SK-N-MC (cell line): ENCODE results near the gene GAGE12J.
"Not testable (repeated sequence)": the region's sequence is repeated elsewhere in the genome, so short reads cannot be mapped to it uniquely, and the experiment has no call there.

Experiments
- DNase-seq: peaks from one replicate; pipeline ENCODE4 v3.0.0-alpha.2; 2011; ENCODE audit warnings: low read depth, low spot score
- H3K27ac ChIP-seq: fragments of 200-600 bp; sonication (generic); 2 replicates; pipeline ENCODE4 v1.5.1; 2016; ENCODE audit warnings: mixed run types
- H3K36me3 ChIP-seq: fragments of 200-600 bp; sonication (generic); 2 replicates; pipeline ENCODE4 v1.6.1; 2017; ENCODE audit warnings: antibody characterized with exemption, low read length, mixed read lengths; ENCODE audit not compliant: insufficient read depth
- H3K4me3 ChIP-seq: fragments of 200-600 bp; sonication (generic); 2 replicates; pipeline ENCODE4 v1.5.1; 2016
- H3K9ac ChIP-seq: fragments of 200-600 bp; sonication (generic); 2 replicates; pipeline ENCODE4 v1.8.0; 2017; ENCODE audit warnings: mixed run types, mixed read lengths; ENCODE audit not compliant: insufficient read length
- H3K9me3 ChIP-seq: fragments of 200-600 bp; sonication (generic); 2 replicates; pipeline ENCODE4 v1.6.1; 2017; ENCODE audit warnings: low read depth, mild to moderate bottlenecking, antibody characterized with exemption, low read length, moderate library complexity, mixed read lengths
- EZH2 ChIP-seq: fragments of 200-600 bp; sonication (generic); IDR thresholded peaks from one replicate; pipeline ENCODE4 v1.6.1; 2017; ENCODE audit warnings: antibody characterized with exemption
- FOXP2 ChIP-seq: optimal IDR thresholded peaks from 2 replicates; pipeline ENCODE3; 2011; ENCODE audit warnings: mild to moderate bottlenecking, moderate library complexity; ENCODE audit not compliant: insufficient read depth; ENCODE audit errors: extremely low read length, control extremely low read depth
- POLR2AphosphoS5 ChIP-seq: IDR thresholded peaks from 2 replicates; pipeline ENCODE4 v1.6.1; 2012; ENCODE audit warnings: mild to moderate bottlenecking, low read depth, low read length, borderline replicate concordance

The GAGE12J gene

GRCh38 chrX:49308604-49309269, 13.1 kb upstream of the GAGE12J start:
- Histone ChIP-seq H3K4me3 (no peak overlapping the region), H3K36me3 (no peaks in the 10 kb centered on the region), H3K9me3 (no peaks in the 10 kb centered on the region), H3K9ac (no peak overlapping the region), H3K27ac (no peak overlapping the region)
- TF ChIP-seq POLR2AphosphoS5 (no peak), FOXP2 (no peak), EZH2 (no peak)
- no peak for DNase-seq

GRCh38 chrX:49309401-49309981, 12.3 kb upstream of the GAGE12J start:
- Histone ChIP-seq H3K9ac (peak overlapping the region; percentile 32), H3K9me3 (no peaks in the 10 kb centered on the region), H3K4me3 (no peak overlapping the region), H3K27ac (no peak overlapping the region), H3K36me3 (no peaks in the 10 kb centered on the region)
- DNase-seq: no peak
- TF ChIP-seq POLR2AphosphoS5: no peak
- no peak for TF ChIP-seq FOXP2
- no peak for TF ChIP-seq EZH2

GRCh38 chrX:49310371-49310770, 11.5 kb upstream of the GAGE12J start:
- DNase-seq: no peak
- no peak overlapping the region for H3K9ac ChIP-seq
- no peak for TF ChIP-seq FOXP2
- TF ChIP-seq EZH2: no peak
- TF ChIP-seq POLR2AphosphoS5: no peak

GRCh38 chrX:49312176-49312575, 9.7 kb upstream of the GAGE12J start:
- Histone ChIP-seq H3K9ac (no peak overlapping the region), H3K4me3 (no peak overlapping the region), H3K27ac (no peak overlapping the region), H3K36me3 (no peaks in the 10 kb centered on the region), H3K9me3 (no peaks in the 10 kb centered on the region)
- TF ChIP-seq EZH2: no peak
- TF ChIP-seq FOXP2: no peak
- TF ChIP-seq POLR2AphosphoS5: no peak
- DNase-seq: no peak

More at GRCh38 chrX:49310371-49310770, 11.5 kb upstream of the GAGE12J start:
- Histone ChIP-seq H3K9me3 (no peaks in the 10 kb centered on the region), H3K4me3 (no peak overlapping the region), H3K27ac (no peak overlapping the region), H3K36me3 (no peaks in the 10 kb centered on the region)

GRCh38 chrX:49316085-49316484, 5.8 kb upstream of the GAGE12J start:
- H3K36me3 ChIP-seq: no peaks in the 10 kb centered on the region
- no peak overlapping the region for H3K27ac ChIP-seq
- no peak overlapping the region for H3K4me3 ChIP-seq
- TF ChIP-seq POLR2AphosphoS5: no peak
- no peak for TF ChIP-seq EZH2
- no peak for TF ChIP-seq FOXP2
- no peak for DNase-seq
- no peaks in the 10 kb centered on the region for H3K9me3 ChIP-seq
- H3K9ac ChIP-seq: no peak overlapping the region

GRCh38 chrX:49322266-49322665, 429 bp downstream of the GAGE12J start:
- not testable (repeated sequence) for H3K27ac ChIP-seq, H3K9ac ChIP-seq, H3K4me3 ChIP-seq, H3K9me3 ChIP-seq, DNase-seq, H3K36me3 ChIP-seq

- not testable (repeated sequence) for H3K9me3 ChIP-seq, DNase-seq, H3K4me3 ChIP-seq
Observed at GRCh38 chrX:49323735-49324134, 1.9 kb downstream of the GAGE12J start.

GRCh38 chrX:49330421-49330820, 8.6 kb downstream of the GAGE12J start:
- H3K9me3 ChIP-seq, DNase-seq: not testable (repeated sequence)

More at GRCh38 chrX:49323735-49324134, 1.9 kb downstream of the GAGE12J start:
- H3K27ac ChIP-seq, H3K36me3 ChIP-seq, H3K9ac ChIP-seq: not testable (repeated sequence)

GRCh38 chrX:49331282-49331681, 9.4 kb downstream of the GAGE12J start, which contains the start of gene GAGE13:
TSS of gene GAGE13 (plus strand) at chrX:49331582. CDS start at chrX:49332738, 1,156 bp downstream.
- not testable (repeated sequence) for H3K9me3 ChIP-seq, H3K4me3 ChIP-seq, H3K9ac ChIP-seq, H3K36me3 ChIP-seq, DNase-seq, H3K27ac ChIP-seq

More at GRCh38 chrX:49330421-49330820, 8.6 kb downstream of the GAGE12J start:
- not testable (repeated sequence) for H3K9ac ChIP-seq, H3K36me3 ChIP-seq, H3K4me3 ChIP-seq, H3K27ac ChIP-seq

GRCh38 chrX:49331841-49332240, 10.0 kb downstream of the GAGE12J start:
- DNase-seq, H3K9ac ChIP-seq, H3K9me3 ChIP-seq, H3K27ac ChIP-seq, H3K36me3 ChIP-seq, H3K4me3 ChIP-seq: not testable (repeated sequence)

GRCh38 chrX:49341449-49341848, 19.6 kb downstream of the GAGE12J start:
- not testable (repeated sequence) for H3K9ac ChIP-seq, H3K27ac ChIP-seq, H3K36me3 ChIP-seq, H3K9me3 ChIP-seq, H3K4me3 ChIP-seq, DNase-seq

GRCh38 chrX:49344496-49345175, 22.8 kb downstream of the GAGE12J start:
- H3K27ac ChIP-seq, DNase-seq, H3K9ac ChIP-seq, H3K9me3 ChIP-seq, H3K36me3 ChIP-seq, H3K4me3 ChIP-seq: not testable (repeated sequence)

GRCh38 chrX:49345402-49345801, 23.6 kb downstream of the GAGE12J start:
- H3K9ac ChIP-seq, H3K9me3 ChIP-seq, DNase-seq, H3K27ac ChIP-seq, H3K36me3 ChIP-seq, H3K4me3 ChIP-seq: not testable (repeated sequence)
